Uterus (tissue), 4 donors: ENCODE data around the gene C9orf72. TPM values are rescaled to one million over a fixed set of nuclear protein-coding genes. Genes with fewer than 3 reads are reported as not detected.

Source experiments
- DNase-seq, 2 donors: peaks; one replicate each; pipeline ENCODE4 v3.0.0-alpha.2; 2019 to 2020
- H3K27ac ChIP-seq, 2 donors: fragments of 200-600 bp; sonication (generic); 1 replicate in 1 of 2; 2 replicates in 1 of 2; pipeline ENCODE4 v1.5.1; 2016 to 2018
- H3K27me3 ChIP-seq, 2 donors: fragments of 200-600 bp; sonication (generic); one replicate each; pipeline ENCODE4 v1.5.1; 2018 to 2019; ENCODE audit warnings: control low read depth in 1 of 2
- H3K36me3 ChIP-seq, 2 donors: fragments of 200-600 bp; sonication (generic); one replicate each; pipeline ENCODE4 v1.5.1; 2019; ENCODE audit warnings: control low read depth in 1 of 2
- H3K4me1 ChIP-seq, 2 donors: fragments of 200-600 bp; sonication (generic); one replicate each; pipeline ENCODE4 v1.5.1; 2018 to 2019; ENCODE audit warnings: control low read depth in 1 of 2
- H3K4me3 ChIP-seq, 2 donors: fragments of 200-600 bp; sonication (generic); 1 replicate in 1 of 2; 2 replicates in 1 of 2; pipeline ENCODE4 v1.5.1; 2018 to 2019; ENCODE audit warnings: mild to moderate bottlenecking in 1 of 2
- H3K9me3 ChIP-seq, 2 donors: fragments of 200-600 bp; sonication (generic); one replicate each; pipeline ENCODE4 v1.5.1; 2019; ENCODE audit warnings: control low read depth in 1 of 2
- CTCF ChIP-seq, 4 experiments: fragments of 200-600 bp in 2 of 4; fragments of 450-650 bp in 2 of 4; sonication (generic) in 2 of 4; IDR thresholded peaks; one replicate each; pipeline ENCODE4 v1.5.1; 2016 to 2019; ENCODE audit warnings: antibody characterized with exemption in 4 of 4, mild to moderate bottlenecking in 2 of 4, moderate library complexity in 1 of 4
- POLR2A ChIP-seq, 2 donors: fragments of 450-650 bp; IDR thresholded peaks; one replicate each; pipeline ENCODE4 v1.6.1; 2016; ENCODE audit warnings: antibody characterized with exemption in 2 of 2, mild to moderate bottlenecking in 1 of 2, moderate library complexity in 1 of 2
- intact Hi-C: fragments of 100-400 bp; cut with DNase I; formaldehyde crosslinking; loops from one replicate; pipeline ENCODE4 v1.15.1; 2023; ENCODE audit warnings: low total_unique reads
- total RNA-seq, 4 donors: library from RNA; depleted of rRNA in 3 of 4; stranded (reverse); fragments of >200 nt in 3 of 4; gene quantifications; one replicate each; pipeline versions ENCODE4 v1.1.0 to v1.2.4, GENCODE V29; 2014 to 2023
- donor health status: DM: yes; HTN: yes; CAD: no.

The C9orf72 gene
- 10 to 100 TPM; 16.1 to 46.2 (median 32.1) TPM for total RNA-seq

GRCh38 chr9:27572918-27573633 lies at the start of gene C9orf72:
C9orf72 (minus strand) TSS chr9:27573481; CDS start chr9:27567120, 6,361 bp downstream.
- Histone ChIP-seq H3K27me3 (no peaks in the 10 kb centered on the region), H3K36me3 (no peaks in the 10 kb centered on the region), H3K9me3 (no peaks in the 10 kb centered on the region), H3K4me3 (peak within 1 kb of the TSS; percentile 72 to 83), H3K27ac (peak within 1 kb of the TSS; percentile 97 to 99), H3K4me1 (no peaks in the 10 kb centered on the region)
- TF ChIP-seq CTCF (IDR thresholded peaks at IDR 0.05) (peak in 2 of 4 experiments; percentile 16 to 17), POLR2A (IDR thresholded peaks at IDR 0.05) (peak; percentile 83 to 88)
- intact Hi-C loops = no loop called here
- DNase-seq = peak; percentile 74 to 83

- no peaks in the 10 kb centered on the region for H3K36me3 ChIP-seq
- intact Hi-C loops = no loop called here
- no peak for TF ChIP-seq CTCF (IDR thresholded peaks at IDR 0.05)
- TF ChIP-seq POLR2A (IDR thresholded peaks at IDR 0.05) = no peak
- no peaks in the 10 kb centered on the region for H3K9me3 ChIP-seq
- H3K4me1 ChIP-seq = no peaks in the 10 kb centered on the region
- no peak overlapping the region for H3K4me3 ChIP-seq
- no peak for DNase-seq
- H3K27me3 ChIP-seq = no peaks in the 10 kb centered on the region
- H3K27ac ChIP-seq = no peak overlapping the region
Measured at GRCh38 chr9:27622693-27623340, 49.5 kb upstream of the C9orf72 start.

- no peaks in the 10 kb centered on the region for H3K27me3 ChIP-seq
- TF ChIP-seq CTCF (IDR thresholded peaks at IDR 0.05) = no peak
- no peak for TF ChIP-seq POLR2A (IDR thresholded peaks at IDR 0.05)
- no peaks in the 10 kb centered on the region for H3K9me3 ChIP-seq
- no peak overlapping the region for H3K4me3 ChIP-seq
- H3K27ac ChIP-seq = no peak overlapping the region
- intact Hi-C loops = no loop called here
- no peak for DNase-seq
- H3K36me3 ChIP-seq = no peaks in the 10 kb centered on the region
- no peaks in the 10 kb centered on the region for H3K4me1 ChIP-seq
Measured at GRCh38 chr9:27619743-27620142, 46.5 kb upstream of the C9orf72 start.

GRCh38 chr9:27618066-27618465 lies 44.8 kb upstream of the C9orf72 start:
- intact Hi-C loops = no loop called here
- no peak overlapping the region for H3K4me3 ChIP-seq

More at GRCh38 chr9:27618066-27618465, 44.8 kb upstream of the C9orf72 start:
- TF ChIP-seq POLR2A (IDR thresholded peaks at IDR 0.05) (no peak), CTCF (IDR thresholded peaks at IDR 0.05) (no peak)
- no peaks in the 10 kb centered on the region for H3K9me3 ChIP-seq
- H3K4me1 ChIP-seq = no peaks in the 10 kb centered on the region
- no peaks in the 10 kb centered on the region for H3K27me3 ChIP-seq
- no peaks in the 10 kb centered on the region for H3K36me3 ChIP-seq
- no peak for DNase-seq
- H3K27ac ChIP-seq = no peak overlapping the region
